GM12874 (cell line): Measurements from ENCODE around the gene SMIM35.

Source experiments
- CTCF ChIP-seq: IDR thresholded peaks from 2 replicates; pipeline ENCODE4 v1.5.1; 2011; ENCODE audit warnings: low read depth, mild to moderate bottlenecking, control low read depth, low read length, moderate library complexity; ENCODE audit not compliant: insufficient read depth

SMIM35 gene

DNA sequence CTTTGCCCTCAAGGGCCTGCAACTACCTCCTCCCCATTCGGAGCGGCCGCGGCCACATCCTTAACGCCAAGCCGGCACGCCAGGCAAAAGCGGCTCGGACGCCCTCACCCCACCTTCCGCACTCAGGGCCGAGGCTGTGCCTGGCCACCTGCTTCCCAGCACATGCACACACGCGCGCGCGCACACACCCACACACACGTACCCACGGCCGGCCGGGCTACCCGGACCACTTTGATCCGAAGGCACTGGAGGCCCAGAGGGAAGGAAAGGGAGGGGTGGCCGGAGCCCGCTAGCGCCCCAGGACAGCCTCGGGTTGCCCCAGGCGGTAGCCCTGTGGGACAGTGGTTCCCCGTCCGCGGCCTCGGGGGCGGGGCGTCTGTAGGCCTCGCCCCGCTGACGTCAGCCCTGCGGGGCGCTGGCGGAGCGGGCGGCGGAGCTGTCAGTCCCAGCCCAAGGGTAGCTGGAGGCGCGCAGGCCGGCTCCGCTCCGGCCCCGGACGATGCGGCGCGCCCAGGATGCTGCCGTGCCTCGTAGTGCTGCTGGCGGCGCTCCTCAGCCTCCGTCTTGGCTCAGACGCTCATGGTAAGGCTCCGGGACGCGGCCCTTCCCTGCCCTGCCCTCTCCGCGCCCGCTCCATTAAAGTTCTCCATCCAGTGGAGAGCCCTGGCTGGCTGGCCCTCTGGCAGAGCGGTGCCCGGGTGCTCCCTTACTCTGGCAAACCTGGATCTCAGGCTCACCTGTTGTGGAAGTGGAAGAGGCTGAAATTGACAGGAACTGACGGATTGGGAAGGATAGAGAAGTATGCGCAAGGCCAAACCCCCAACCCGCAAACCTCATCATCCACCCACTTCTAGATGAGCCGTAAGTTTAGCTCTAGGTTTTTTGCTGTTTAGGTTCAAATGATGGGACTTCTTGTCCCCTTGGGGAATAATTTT, 100.5 kb downstream of the SMIM35 start, which contains the start of gene IL10RA:
TSS of gene IL10RA (plus strand) at position 442 of the 935 bp plus-strand sequence. CDS start at position 516, 74 bp downstream.
- TF ChIP-seq CTCF = 0 out of 2 replicates have a peak, but pooled peaks have one; percentile 10

DNA sequence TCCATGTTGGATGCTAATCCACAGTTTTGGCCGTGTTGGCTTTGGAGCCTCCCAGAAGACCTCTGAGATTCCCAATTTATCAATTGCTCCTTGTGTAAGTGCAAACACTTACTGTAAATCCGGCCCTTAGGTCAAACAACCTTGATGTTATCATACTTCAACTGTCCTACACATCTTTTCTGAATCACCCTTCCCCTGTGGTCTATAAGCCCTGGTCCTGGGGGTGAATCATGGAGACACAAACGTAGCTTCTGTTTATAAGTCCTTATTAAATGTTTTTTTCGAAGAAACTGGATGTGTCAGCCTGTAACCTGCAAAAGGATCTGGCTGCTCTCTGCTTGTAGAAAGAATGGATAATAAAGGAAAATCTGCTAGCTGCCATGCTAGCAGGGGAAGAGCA, 102.3 kb downstream of the SMIM35 start:
- TF ChIP-seq CTCF = no peak

GRCh38 chr11:117983163-117983475, 103.6 kb downstream of the SMIM35 start:
- TF ChIP-seq CTCF = no peak

DNA sequence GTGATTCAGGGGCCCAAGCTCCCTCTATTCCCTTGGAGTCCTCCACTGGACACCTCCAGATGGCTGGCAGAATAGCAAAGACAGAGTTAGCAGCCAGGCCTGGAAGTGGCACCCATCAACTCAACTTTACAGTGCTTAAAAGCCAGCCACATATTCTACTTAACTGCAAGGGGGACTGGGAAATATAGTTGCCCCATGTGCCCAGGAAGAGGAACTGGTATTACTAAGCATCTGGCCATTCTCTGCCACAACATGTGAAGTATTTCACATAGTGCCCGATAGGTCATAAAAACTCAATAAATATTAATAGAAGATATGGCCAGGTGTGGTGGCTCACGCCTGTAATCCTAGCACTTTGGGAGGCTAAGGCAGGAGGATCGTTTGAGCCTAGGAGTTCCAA, 106.0 kb downstream of the SMIM35 start:
- no peak for TF ChIP-seq CTCF

DNA sequence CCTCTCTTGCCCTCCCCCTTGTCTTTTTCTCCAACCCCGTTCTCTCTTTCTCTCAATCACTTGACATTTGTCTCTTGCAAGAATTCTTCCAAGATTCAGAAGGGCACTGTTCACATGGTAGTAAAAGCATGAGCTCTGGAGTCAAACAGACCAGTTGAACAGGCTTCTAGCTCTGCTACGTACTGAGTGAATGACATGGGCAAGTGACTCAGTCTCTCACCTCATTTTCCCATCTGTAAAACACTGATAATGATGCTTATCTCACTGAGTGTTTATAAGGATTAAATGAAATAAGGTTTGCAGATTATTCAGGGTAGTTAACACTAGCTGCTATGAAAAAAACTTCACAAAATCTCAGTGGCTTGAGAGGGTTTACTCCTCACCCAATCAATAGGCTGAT, 106.5 kb downstream of the SMIM35 start:
- no peak for TF ChIP-seq CTCF

GRCh38 chr11:117979481-117980211, 107.1 kb downstream of the SMIM35 start:
- TF ChIP-seq CTCF = no peak

- TF ChIP-seq CTCF = no peak
These were observed 107.8 kb downstream of the SMIM35 start for GRCh38 chr11:117978991-117979390.
